Stimulated activated CD4-positive, alpha-beta T cell treated with anti-CD3 and anti-CD28 coated beads, Interleukin-15, amount 100 ng/mL, for 48 hours (primary cell): ENCODE results near the gene ZNF804A.

ENCODE experiments used
- DNase-seq, 2 donors: peaks; one replicate each; pipeline ENCODE4 v3.0.0-alpha.2; 2020; ENCODE audit warnings: low read depth in 2 of 2

The ZNF804A gene

GRCh38 chr2:184611361-184612085, 13.2 kb downstream of the ZNF804A start:
- DNase-seq = no peak

- DNase-seq = no peak
Measured at GRCh38 chr2:184620367-184620766, 22.0 kb downstream of the ZNF804A start.

- no peak for DNase-seq
Measured at GRCh38 chr2:184624311-184624710, 26.0 kb downstream of the ZNF804A start.

- DNase-seq = no peak
Measured at GRCh38 chr2:184628051-184628450, 29.7 kb downstream of the ZNF804A start.

GRCh38 chr2:184633726-184634125, 35.4 kb downstream of the ZNF804A start:
- no peak for DNase-seq

- DNase-seq = no peak
Measured at GRCh38 chr2:184637781-184638180, 39.5 kb downstream of the ZNF804A start.

- no peak for DNase-seq
Measured at GRCh38 chr2:184644685-184645084, 46.4 kb downstream of the ZNF804A start.

GRCh38 chr2:184646177-184646576, 47.8 kb downstream of the ZNF804A start:
- no peak for DNase-seq

- no peak for DNase-seq
Measured at GRCh38 chr2:184646593-184646992, 48.3 kb downstream of the ZNF804A start.

- DNase-seq = no peak
Measured at GRCh38 chr2:184654945-184655344, 56.6 kb downstream of the ZNF804A start.

GRCh38 chr2:184677171-184677570, 78.8 kb downstream of the ZNF804A start:
- DNase-seq = no peak

- no peak for DNase-seq
Measured at GRCh38 chr2:184679219-184680018, 81.1 kb downstream of the ZNF804A start.

GRCh38 chr2:184680825-184681224, 82.5 kb downstream of the ZNF804A start:
- no peak for DNase-seq

GRCh38 chr2:184681642-184682321, 83.5 kb downstream of the ZNF804A start:
- DNase-seq = no peak

- DNase-seq = no peak
Measured at GRCh38 chr2:184683911-184684310, 85.6 kb downstream of the ZNF804A start.

- DNase-seq = no peak
Measured at GRCh38 chr2:184685999-184686841, 87.9 kb downstream of the ZNF804A start.

GRCh38 chr2:184689638-184690037, 91.3 kb downstream of the ZNF804A start:
- no peak for DNase-seq

GRCh38 chr2:184692141-184692734, 93.9 kb downstream of the ZNF804A start:
- DNase-seq = no peak

- no peak for DNase-seq
Measured at GRCh38 chr2:184696644-184697043, 98.3 kb downstream of the ZNF804A start.

GRCh38 chr2:184698476-184698875, 100.1 kb downstream of the ZNF804A start:
- DNase-seq = no peak

- no peak for DNase-seq
Measured at GRCh38 chr2:184721881-184722280, 123.6 kb downstream of the ZNF804A start.
